ENCODE measurements around the gene PCK1.

The PCK1 gene

GRCh38 chr20:57536120-57536708 is 24.7 kb upstream of the PCK1 start:
- in situ Hi-C loops (cut with MboI; ENCODE audit: low sequenced_read_pairs): no loop called here

DNA sequence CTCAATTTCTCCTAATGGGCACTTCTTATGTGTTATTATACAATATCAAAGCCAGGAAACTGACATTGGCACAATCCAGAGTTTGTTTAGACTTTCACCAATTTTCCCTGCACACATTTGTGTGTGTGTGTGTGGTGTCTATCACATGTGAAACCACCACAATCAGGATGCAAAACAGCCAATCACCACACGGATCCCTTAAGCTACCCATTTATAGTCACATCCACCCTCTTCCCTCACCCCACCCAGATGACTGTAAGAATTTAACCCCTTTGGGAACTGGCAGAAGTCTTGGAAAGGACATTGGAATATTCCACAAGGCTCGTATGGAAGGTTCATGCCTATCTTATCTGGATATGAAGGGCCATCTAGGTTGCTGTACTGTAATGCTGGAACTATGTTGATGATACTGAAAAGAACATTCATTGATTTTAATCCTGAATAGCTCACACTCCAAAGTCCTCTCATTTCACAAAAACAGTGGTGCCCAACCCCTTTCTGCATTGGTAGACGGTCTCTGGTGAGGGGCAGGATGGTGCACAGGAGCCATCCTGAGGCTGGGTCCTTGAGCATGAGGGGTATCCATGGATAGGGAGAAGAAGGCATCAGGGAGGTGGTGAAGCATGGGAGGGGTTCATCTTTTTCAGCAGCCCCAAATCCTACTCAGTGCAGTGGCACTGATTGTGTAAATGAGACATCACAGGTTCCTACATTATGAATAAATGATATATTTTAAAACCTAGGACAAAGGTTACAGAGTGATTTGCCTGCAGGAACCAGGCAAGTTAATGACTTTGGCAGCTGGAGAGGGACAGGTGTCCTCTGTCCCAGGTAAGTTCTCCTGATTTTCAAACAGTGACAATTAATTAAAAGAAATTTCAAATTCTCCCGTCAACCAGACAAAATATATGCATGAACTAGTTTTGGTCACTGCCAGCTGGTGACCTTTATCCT is 23.9 kb upstream of the PCK1 start:
- in situ Hi-C loops (cut with MboI; ENCODE audit: low sequenced_read_pairs): no loop called here

DNA sequence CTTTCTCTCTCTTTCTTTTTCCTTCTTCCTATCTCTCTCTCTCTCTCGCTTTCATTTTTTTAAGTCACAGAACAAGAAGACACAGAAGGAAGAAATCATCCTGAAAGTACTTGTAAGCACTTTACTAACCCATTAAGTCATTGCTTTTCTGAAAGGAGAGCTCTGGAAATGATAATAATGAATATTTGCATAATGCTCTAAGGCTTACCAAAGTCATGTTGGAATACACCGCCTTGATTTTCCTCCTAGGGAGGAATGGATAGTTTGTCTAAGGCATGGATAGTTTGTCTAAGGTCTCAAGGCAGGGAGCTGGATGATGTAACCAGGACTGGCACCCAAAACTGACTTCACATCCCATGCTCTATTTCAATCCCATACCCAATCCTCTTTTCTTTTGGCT is 23.1 kb upstream of the PCK1 start:
- in situ Hi-C loops (cut with MboI; ENCODE audit: low sequenced_read_pairs): no loop called here

DNA sequence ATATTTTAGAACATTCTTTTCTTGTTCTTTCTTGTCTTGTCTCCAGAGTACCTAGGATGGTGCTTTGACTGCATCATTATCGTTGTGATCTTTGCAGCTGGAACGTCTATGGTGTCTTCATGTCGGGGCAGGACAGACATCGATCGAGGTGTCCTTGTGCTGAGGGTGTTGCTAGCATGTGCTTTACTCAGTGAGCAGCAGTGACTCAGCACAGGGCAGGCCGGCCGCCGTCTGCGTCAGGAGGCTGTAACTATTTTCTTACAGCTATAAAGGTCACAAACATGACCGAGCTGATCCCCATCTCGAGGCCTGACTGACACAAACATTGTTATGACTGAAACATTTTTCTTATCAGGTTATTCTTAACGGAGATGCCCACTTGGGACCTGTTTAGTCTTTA is 21.0 kb upstream of the PCK1 start:
- in situ Hi-C loops (cut with MboI; ENCODE audit: low sequenced_read_pairs): no loop called here

DNA sequence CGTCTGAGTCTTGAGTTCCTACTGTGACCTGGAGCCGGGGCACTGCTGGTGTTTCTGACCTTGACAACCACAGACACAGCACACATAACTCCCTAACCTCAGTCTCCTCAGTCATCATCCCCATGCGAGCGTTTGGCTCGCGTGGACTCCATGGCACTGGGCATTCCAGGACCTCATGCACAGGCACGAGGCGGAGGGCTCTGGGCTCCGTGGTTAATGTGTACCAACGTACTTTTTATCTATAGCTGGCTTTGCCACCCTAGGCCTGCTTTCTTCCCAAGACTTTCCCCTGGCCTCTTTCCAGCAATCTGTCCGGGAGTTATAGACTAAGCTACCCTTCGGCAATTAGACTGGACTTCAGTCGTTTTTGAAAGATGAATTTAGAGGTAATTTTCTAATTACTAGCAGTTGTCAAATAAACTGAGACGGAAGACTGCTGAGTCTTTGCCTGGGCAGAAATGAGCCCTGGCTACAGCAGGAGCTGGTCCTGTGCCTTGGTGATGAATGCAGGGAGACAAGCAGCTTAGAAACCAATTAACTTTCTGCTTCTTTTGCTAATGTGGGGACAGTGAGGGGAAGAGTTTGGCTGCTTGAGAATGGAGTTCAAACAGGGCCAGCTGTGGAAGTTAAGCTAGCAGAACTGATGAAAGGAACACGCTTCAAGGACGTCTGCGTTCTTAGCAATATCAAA is 19.9 kb upstream of the PCK1 start:
- in situ Hi-C loops (cut with MboI; ENCODE audit: low sequenced_read_pairs): no loop called here

DNA sequence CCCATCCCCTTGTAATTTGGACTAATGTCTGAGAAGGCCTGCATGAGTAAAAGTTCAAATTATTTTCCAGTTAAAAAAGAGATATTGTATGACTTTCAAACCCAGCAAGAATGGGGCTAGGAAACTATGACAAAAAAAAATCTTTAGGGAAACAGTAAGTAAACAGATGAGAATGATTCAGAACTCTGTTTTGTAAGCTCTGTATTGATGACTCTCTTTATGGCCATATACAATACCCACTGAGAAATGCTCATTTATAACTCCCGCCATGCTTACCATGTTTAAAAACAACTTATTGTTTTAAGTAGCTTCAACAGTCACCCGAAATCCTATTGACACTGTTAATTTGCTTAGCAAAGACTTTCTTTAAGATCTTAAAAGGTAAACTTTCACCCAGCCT is 17.2 kb upstream of the PCK1 start:
- in situ Hi-C loops (cut with MboI; ENCODE audit: low sequenced_read_pairs): no loop called here

GRCh38 chr20:57544838-57545564 is 15.9 kb upstream of the PCK1 start:
- in situ Hi-C loops (cut with MboI; ENCODE audit: low sequenced_read_pairs): no loop called here

- in situ Hi-C loops (cut with MboI; ENCODE audit: low sequenced_read_pairs): no loop called here
Measured at GRCh38 chr20:57545927-57546662, 14.8 kb upstream of the PCK1 start.

GRCh38 chr20:57546956-57547649 is 13.8 kb upstream of the PCK1 start:
- in situ Hi-C loops (cut with MboI; ENCODE audit: low sequenced_read_pairs): no loop called here

DNA sequence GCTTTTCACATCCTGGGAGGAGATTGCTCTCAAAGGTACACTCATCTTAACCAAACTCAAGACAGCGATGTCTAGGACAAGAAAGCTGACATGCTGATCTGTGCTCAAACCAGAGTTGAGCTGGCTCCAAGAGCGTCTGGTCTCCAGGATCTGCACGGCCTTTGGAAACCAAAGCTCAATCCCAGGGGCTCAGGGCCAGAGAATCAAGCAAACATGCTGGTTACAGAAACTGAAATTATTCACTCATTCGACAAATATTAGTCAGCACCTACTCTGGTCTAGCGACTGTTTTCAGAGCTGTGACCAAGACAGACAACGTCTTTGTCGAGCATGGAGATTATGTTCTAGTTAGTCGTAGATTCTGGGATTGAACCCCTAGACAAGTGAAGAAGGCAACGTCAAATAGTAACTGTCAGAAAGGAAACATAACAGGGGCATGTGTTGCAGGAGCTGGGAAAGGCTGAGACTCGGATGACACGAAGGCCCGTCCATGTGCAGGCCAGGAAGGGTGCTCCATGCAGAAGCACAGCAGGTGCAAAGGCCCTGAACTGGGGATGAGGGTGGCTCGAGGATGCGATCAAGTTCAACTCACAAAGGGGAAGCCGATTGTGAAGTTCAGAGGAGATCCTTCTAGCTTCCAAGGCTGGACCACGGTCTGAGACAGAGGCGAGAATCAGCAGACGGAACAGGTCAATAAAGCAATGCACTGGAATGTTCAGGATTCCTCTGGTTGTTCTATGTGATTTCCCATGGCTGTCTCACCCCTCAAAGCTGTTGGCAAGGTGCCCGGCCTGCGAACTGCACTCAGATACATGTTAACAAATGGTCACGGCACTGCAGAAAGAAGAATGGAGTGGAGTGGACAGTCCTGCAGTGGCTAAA is 12.5 kb upstream of the PCK1 start:
- in situ Hi-C loops (cut with MboI; ENCODE audit: low sequenced_read_pairs): no loop called here

- in situ Hi-C loops (cut with MboI; ENCODE audit: low sequenced_read_pairs): no loop called here
Measured at GRCh38 chr20:57552471-57552870, 8.4 kb upstream of the PCK1 start.

DNA sequence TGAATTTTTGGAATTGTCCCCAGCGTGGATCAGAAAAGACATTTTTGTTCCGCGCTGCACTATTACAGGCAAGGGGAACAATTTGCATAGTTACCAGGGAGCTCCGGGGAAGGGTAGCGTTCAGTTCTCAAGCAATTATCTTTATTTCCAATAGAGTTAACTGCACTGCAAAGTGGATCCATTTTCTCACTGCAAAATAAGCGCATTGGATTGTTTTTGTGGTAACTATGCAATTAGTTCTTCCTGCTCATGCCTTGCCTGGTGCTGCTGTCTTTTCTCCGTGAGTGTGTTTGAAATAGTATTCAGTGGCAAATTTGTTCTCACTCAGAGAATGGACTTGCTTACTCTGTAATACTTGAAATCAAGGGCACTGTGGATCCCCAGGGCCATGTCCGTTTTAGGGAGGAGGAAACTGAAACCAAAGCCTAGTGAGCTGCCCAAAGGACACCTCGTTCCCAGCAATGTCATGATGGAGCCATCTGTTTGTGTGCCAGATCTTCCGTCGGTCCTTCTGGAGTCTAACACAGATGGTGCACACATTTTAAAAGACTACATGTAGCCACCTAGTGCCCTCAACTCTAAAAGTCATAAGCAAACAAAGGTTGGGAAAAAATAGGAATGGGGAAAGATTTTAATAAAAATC is 7.4 kb upstream of the PCK1 start:
- in situ Hi-C loops (cut with MboI; ENCODE audit: low sequenced_read_pairs): no loop called here

- in situ Hi-C loops (cut with MboI; ENCODE audit: low sequenced_read_pairs): no loop called here
Measured at GRCh38 chr20:57555457-57556184, 5.3 kb upstream of the PCK1 start.

DNA sequence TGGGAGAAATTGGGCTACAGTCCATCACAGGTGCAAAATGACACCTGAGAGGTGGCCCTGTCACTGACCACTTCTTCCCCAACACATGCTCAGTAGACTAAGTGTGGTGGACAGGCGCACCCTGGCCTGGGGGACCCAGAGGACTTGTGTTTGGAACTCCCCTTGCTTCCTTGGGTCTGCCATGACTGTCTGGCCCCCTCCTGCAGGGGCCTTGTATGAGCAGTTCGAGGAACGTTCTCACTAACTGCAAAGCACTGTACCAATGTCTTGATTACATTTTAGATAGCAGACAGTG is 4.0 kb upstream of the PCK1 start:
- in situ Hi-C loops (cut with MboI; ENCODE audit: low sequenced_read_pairs): no loop called here

DNA sequence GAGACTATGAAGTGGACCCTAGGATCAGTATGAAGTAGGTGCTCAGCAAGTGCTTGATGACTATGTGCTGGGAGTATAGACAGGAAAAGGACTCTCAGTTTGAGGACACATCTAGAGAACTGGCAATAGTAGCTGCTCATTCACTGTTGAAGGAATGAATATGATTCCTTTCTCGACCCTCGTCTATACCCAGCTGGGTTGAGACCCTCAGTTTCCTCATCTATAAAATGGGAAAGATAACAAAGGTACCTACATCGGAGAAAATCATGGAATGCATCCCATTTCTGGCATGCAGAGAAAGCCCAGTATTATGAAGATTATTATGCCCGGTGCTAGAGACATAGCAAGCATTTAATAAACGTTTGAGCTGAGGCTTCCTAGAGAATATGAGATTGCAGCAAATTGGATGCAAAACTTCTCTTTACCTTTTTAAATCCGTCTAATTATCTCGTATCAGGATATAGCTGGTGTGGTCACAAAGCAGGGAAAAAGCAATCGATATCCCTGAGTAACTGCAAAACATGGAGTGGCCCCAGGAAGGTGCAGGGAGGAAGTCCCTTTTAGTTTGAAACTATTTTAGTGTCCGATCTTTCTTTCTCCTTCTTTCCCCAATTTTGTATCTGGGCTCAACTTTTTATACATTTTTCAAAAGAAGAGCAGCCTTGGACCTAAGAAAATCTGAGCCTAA is 2.8 kb upstream of the PCK1 start:
- in situ Hi-C loops (cut with MboI; ENCODE audit: low sequenced_read_pairs): no loop called here

- in situ Hi-C loops (cut with MboI; ENCODE audit: low sequenced_read_pairs): no loop called here
Measured at GRCh38 chr20:57558614-57559288, 2.2 kb upstream of the PCK1 start.

DNA sequence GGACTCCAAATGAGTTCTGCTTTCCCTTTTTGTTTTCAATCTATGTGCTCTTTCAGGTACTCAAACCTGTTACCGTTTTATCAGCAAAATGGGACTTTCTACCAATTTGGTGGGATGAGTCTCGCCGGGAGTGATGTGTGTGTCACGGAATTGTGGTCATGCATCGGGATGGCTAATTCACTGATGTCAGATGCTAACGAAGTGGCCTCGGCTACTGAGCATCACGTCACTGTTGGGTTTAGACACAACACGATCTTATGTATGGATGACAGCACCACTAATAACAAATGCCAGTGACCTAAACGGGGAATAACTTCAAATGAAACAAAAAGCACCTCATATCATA is 1.6 kb upstream of the PCK1 start:
- in situ Hi-C loops (cut with MboI; ENCODE audit: low sequenced_read_pairs): no loop called here
